ENCODE results near the gene HPCAL1. TPM values are rescaled to one million over a fixed set of nuclear protein-coding genes. Genes with fewer than 3 reads are reported as not detected.

HPCAL1 gene
- total RNA-seq, 6 experiments from 2014 or later = 36.3 to 60.3 (median 57.2) TPM

DNA sequence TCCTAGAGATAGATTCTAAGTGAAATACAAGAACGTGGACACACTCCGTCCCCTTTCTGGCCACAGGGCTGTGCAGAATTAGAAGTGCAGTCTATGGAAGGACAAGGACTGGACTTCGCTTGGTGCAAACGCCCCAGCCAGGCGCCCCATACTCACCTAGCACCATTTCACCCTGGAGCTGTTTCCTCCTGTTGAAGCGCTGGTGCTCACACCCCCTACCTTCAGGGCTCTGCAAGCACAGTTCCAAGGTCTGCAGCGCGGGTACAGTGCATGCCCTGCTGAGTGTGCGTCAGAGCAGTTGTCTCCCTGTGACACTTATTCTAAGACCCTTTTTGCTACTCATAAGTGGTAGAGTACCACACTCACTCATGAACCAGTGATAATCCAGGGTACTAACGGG lies 3.0 kb downstream of the HPCAL1 start:
- DNase-seq = no peak
- H3K4me1 Mint-ChIP-seq (ENCODE audit: low read depth) = peaks cover 21% of the 10 kb centered on the region
- H3K4me3 Mint-ChIP-seq = peak overlapping the region; percentile 96; the same call in 1 of the 2 replicates
- no peaks in the 10 kb centered on the region for H3K36me3 Mint-ChIP-seq (ENCODE audit: low read depth)
- TF ChIP-seq, protein P1, sequence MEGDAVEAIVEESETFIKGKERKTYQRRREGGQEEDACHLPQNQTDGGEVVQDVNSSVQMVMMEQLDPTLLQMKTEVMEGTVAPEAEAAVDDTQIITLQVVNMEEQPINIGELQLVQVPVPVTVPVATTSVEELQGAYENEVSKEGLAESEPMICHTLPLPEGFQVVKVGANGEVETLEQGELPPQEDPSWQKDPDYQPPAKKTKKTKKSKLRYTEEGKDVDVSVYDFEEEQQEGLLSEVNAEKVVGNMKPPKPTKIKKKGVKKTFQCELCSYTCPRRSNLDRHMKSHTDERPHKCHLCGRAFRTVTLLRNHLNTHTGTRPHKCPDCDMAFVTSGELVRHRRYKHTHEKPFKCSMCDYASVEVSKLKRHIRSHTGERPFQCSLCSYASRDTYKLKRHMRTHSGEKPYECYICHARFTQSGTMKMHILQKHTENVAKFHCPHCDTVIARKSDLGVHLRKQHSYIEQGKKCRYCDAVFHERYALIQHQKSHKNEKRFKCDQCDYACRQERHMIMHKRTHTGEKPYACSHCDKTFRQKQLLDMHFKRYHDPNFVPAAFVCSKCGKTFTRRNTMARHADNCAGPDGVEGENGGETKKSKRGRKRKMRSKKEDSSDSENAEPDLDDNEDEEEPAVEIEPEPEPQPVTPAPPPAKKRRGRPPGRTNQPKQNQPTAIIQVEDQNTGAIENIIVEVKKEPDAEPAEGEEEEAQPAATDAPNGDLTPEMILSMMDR (IDR thresholded peaks at IDR 0.05) = peak; percentile 36; the same call in 1 of the 2 replicates
- H3K27me3 Mint-ChIP-seq (ENCODE audit: insufficient read depth) = peaks cover 1% of the 10 kb centered on the region; the same call in 1 of the 2 replicates
- no peaks in the 10 kb centered on the region for H3K9me3 Mint-ChIP-seq
- no peak overlapping the region for H3K27ac Mint-ChIP-seq

DNA sequence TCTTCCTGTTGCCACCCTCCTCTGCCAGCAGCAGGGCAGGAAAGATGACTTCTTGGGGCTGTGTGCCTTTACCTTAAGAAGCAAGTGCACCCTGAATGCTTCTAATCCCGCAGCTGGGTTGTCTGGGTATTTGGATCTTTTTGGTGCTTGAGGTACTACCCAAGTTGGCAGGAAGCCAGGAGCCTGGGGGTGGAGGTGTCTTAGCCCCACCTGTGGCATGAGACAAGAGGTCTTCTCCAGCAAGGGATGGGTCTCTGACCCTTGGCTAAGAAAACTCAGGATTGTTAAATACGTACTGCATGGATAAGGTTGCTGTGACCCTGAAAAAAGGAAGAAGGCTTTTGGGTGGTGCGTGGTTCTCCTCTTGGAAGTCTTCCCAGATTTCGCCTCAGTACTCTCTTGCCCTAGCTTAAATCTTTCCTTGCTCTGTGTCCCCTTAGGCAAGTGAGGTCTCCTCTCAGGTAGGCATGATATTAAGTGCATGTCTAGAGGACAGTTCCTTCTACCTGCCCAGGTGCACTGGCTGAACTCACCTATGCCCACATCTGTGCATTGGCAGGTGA lies 4.3 kb downstream of the HPCAL1 start:
- Mint-ChIP-seq H3K4me3 (no peak overlapping the region), H3K27ac (no peak overlapping the region), H3K36me3 (ENCODE audit: low read depth) (no peaks in the 10 kb centered on the region), H3K4me1 (ENCODE audit: low read depth) (peaks cover 21% of the 10 kb centered on the region), H3K9me3 (no peaks in the 10 kb centered on the region), H3K27me3 (ENCODE audit: insufficient read depth) (peaks cover 1% of the 10 kb centered on the region; the same call in 1 of the 2 replicates)
- no peak for DNase-seq
- TF ChIP-seq, protein P1 (IDR thresholded peaks at IDR 0.05) = no peak

DNA sequence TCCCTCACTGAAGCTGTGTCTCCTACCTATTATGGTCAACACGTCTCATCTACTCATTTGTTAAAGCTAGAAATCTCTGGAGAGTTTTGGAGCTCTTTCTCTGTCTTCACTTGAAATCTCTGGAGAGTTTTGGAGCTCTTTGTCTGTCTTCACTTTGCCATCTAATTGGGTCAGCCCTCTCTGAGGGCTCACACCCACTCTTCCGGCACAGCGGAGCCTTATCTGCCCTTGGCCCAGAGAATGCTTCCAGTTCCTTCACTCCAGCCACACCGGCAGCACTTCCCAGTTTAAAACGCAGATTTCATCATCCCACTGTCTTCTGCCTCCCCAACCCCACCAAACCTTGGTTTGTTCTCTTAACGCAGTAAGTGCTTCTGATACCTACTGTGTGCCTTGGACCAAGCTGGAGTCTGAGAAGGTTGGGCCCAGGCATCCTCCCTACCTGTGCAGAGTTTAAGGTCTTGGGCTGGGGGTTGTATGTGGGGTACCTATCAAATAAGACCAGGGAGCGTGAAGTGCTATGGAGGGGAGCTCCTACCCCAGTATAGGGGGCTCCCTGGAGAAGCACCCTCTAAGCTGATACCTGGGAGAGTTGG lies 5.0 kb downstream of the HPCAL1 start:
- Mint-ChIP-seq H3K4me1 (ENCODE audit: low read depth) (peaks cover 21% of the 10 kb centered on the region), H3K36me3 (ENCODE audit: low read depth) (no peaks in the 10 kb centered on the region), H3K9me3 (no peaks in the 10 kb centered on the region), H3K27ac (no peak overlapping the region), H3K27me3 (ENCODE audit: insufficient read depth) (peaks cover 1% of the 10 kb centered on the region; the same call in 1 of the 2 replicates), H3K4me3 (no peak overlapping the region)
- DNase-seq = no peak
- TF ChIP-seq, protein P1 (IDR thresholded peaks at IDR 0.05) = no peak

DNA sequence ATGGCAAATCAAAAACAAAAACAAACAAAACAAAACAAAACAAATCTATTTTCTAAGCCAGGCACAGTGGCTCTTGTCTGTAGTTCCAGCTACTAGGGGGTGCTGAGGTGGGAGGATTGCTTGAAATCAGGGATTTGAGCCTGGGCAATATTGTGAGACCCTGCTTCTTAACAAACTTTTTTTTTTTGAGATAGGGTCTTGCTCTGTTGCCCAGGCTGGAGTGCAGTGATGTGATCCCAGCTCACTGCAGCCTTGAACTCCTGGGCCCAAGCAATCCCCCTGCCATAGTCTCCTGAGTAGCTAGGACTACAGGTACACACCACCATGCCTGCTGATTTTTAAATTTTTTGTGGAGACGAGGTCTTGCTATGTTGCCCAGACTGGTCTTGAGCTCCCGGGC lies 6.2 kb downstream of the HPCAL1 start:
- H3K27ac Mint-ChIP-seq = no peak overlapping the region
- no peaks in the 10 kb centered on the region for H3K27me3 Mint-ChIP-seq (ENCODE audit: insufficient read depth)
- H3K9me3 Mint-ChIP-seq = no peaks in the 10 kb centered on the region
- TF ChIP-seq, protein P1 (IDR thresholded peaks at IDR 0.05) = no peak
- no peak for DNase-seq
- H3K36me3 Mint-ChIP-seq (ENCODE audit: low read depth) = no peaks in the 10 kb centered on the region
- peaks cover 21% of the 10 kb centered on the region for H3K4me1 Mint-ChIP-seq (ENCODE audit: low read depth)
- H3K4me3 Mint-ChIP-seq = no peak overlapping the region

DNA sequence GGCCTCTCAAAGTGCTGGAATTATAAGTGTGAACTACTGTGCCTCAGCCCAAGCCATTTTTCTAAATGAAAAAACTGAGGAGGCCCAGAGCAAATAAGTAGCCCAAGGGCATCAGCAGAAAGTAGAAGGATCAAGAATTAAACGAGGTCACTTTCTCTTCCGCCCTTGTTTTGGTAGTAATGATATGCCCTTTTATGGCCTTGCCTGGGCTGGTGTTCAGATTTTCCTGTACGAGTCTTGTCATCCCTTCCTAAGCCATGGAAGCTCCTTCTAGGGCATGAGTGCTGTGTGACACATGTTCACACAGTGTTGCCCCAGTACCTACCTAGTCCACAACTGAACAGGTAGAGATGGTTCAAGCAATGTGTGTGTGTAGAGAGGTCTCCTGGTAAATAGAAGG lies 6.6 kb downstream of the HPCAL1 start:
- Mint-ChIP-seq H3K27me3 (ENCODE audit: insufficient read depth) (no peaks in the 10 kb centered on the region), H3K36me3 (ENCODE audit: low read depth) (no peaks in the 10 kb centered on the region), H3K9me3 (no peaks in the 10 kb centered on the region), H3K4me1 (ENCODE audit: low read depth) (peaks cover 19% of the 10 kb centered on the region), H3K4me3 (no peak overlapping the region), H3K27ac (no peak overlapping the region)
- TF ChIP-seq, protein P1 (IDR thresholded peaks at IDR 0.05) = no peak
- no peak for DNase-seq
